GM19043 (cell line): ENCODE results near the gene ADGRE1.

Source experiments
- ATAC-seq: cut with Tn5 transposase; IDR thresholded peaks from one replicate; pipeline ENCODE4 v1.9.1; 2021; ENCODE audit warnings: low read depth; ENCODE audit not compliant: unreplicated experiment

The ADGRE1 gene

GRCh38 chr19:6876748-6877147, 10.6 kb upstream of the ADGRE1 start:
- no peak for ATAC-seq

- ATAC-seq: no peak
Observed at GRCh38 chr19:6877766-6878165, 9.6 kb upstream of the ADGRE1 start.

GRCh38 chr19:6886277-6886897, 992 bp upstream of the ADGRE1 start:
- ATAC-seq: no peak

- no peak for ATAC-seq
Observed at GRCh38 chr19:6888967-6889366, 1.6 kb downstream of the ADGRE1 start.

- no peak for ATAC-seq
Observed at GRCh38 chr19:6890401-6890913, 3.1 kb downstream of the ADGRE1 start.

GRCh38 chr19:6890938-6891337, 3.6 kb downstream of the ADGRE1 start:
- ATAC-seq: no peak

- ATAC-seq: no peak
Observed at GRCh38 chr19:6891761-6892385, 4.5 kb downstream of the ADGRE1 start.

- ATAC-seq: no peak
Observed at GRCh38 chr19:6894313-6894712, 6.9 kb downstream of the ADGRE1 start.

- no peak for ATAC-seq
Observed at GRCh38 chr19:6903446-6903845, 16.1 kb downstream of the ADGRE1 start.

GRCh38 chr19:6906559-6907060, 19.2 kb downstream of the ADGRE1 start:
- no peak for ATAC-seq

- no peak for ATAC-seq
Observed at GRCh38 chr19:6911523-6911922, 24.1 kb downstream of the ADGRE1 start.

GRCh38 chr19:6914321-6914720, 26.9 kb downstream of the ADGRE1 start:
- no peak for ATAC-seq

- ATAC-seq: no peak
Observed at GRCh38 chr19:6916952-6917351, 29.6 kb downstream of the ADGRE1 start.

GRCh38 chr19:6925386-6925785, 38.0 kb downstream of the ADGRE1 start:
- ATAC-seq: no peak

GRCh38 chr19:6925801-6926751, 38.7 kb downstream of the ADGRE1 start:
- no peak for ATAC-seq

- ATAC-seq: no peak
Observed at GRCh38 chr19:6930190-6930589, 42.8 kb downstream of the ADGRE1 start.

- no peak for ATAC-seq
Observed at GRCh38 chr19:6935069-6935468, 47.7 kb downstream of the ADGRE1 start.

- no peak for ATAC-seq
Observed at GRCh38 chr19:6935618-6936017, 48.2 kb downstream of the ADGRE1 start.

GRCh38 chr19:6945733-6946132, 58.4 kb downstream of the ADGRE1 start:
- ATAC-seq: no peak

- no peak for ATAC-seq
Observed at GRCh38 chr19:6947745-6948144, 60.4 kb downstream of the ADGRE1 start.

GRCh38 chr19:6948884-6949283, 61.5 kb downstream of the ADGRE1 start:
- ATAC-seq: no peak
